Mammary epithelial cell (primary cell): ENCODE results near the gene FAM53A.

Experiments used
- EZH2 ChIP-seq: IDR thresholded peaks from 2 replicates; pipeline ENCODE4 v1.6.1; 2012; ENCODE audit warnings: low read length, inconsistent platforms, borderline replicate concordance
- TF ChIP-seq, protein P1 (sequence below), 2 donors: IDR thresholded peaks in 1 of 2; conservative IDR thresholded peaks in 1 of 2; 2 replicates each; pipeline ENCODE4 v1.5.1; 2011 to 2012; ENCODE audit warnings: inconsistent platforms in 2 of 2, low read length in 2 of 2, mild to moderate bottlenecking in 2 of 2, control low read depth in 1 of 2, low read depth in 1 of 2; ENCODE audit not compliant: insufficient read depth in 1 of 2; ENCODE audit errors: extremely low read depth in 1 of 2

DNA sequence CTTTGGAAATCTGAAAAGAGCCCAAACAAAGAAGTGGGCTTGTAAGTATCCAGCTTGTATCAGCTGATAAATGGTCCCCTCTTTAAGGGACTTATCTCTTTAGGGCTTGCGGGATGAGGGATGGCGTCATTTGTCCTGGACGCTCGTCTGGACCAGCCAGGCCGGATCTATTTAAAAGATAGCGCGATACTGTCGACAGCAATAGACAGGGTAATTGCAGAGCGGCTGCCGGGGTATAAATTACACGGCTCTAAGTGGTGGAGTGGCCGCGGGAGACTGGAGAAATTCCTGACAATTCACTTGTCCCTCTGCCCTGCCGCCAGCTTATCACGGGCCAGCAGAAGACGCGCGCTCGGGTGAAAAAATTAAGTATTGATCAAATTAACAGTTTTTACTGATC is 90.7 kb downstream of the FAM53A start:
- TF ChIP-seq EZH2, result no peak
- TF ChIP-seq, protein P1, sequence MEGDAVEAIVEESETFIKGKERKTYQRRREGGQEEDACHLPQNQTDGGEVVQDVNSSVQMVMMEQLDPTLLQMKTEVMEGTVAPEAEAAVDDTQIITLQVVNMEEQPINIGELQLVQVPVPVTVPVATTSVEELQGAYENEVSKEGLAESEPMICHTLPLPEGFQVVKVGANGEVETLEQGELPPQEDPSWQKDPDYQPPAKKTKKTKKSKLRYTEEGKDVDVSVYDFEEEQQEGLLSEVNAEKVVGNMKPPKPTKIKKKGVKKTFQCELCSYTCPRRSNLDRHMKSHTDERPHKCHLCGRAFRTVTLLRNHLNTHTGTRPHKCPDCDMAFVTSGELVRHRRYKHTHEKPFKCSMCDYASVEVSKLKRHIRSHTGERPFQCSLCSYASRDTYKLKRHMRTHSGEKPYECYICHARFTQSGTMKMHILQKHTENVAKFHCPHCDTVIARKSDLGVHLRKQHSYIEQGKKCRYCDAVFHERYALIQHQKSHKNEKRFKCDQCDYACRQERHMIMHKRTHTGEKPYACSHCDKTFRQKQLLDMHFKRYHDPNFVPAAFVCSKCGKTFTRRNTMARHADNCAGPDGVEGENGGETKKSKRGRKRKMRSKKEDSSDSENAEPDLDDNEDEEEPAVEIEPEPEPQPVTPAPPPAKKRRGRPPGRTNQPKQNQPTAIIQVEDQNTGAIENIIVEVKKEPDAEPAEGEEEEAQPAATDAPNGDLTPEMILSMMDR (conservative IDR thresholded peaks at IDR 0.05 in 1 of 2, IDR thresholded peaks at IDR 0.05 in 1 of 2; ENCODE audit: extremely low read depth in 1 of 2, insufficient read depth in 1 of 2, low read depth in 1 of 2, low read length in 2 of 2), result no peak
